Activated CD4-positive, alpha-beta T cell treated with anti-CD3 and anti-CD28 coated beads, Interleukin-2, amount 50 U/mL, for 24 hours (primary cell): ENCODE data around the gene RASSF7.

ENCODE experiments used
- DNase-seq, 2 donors: peaks; one replicate each; pipeline ENCODE4 v3.0.0-alpha.2; 2020; ENCODE audit warnings: low read depth in 1 of 2, low spot score in 1 of 2

The RASSF7 gene

DNA sequence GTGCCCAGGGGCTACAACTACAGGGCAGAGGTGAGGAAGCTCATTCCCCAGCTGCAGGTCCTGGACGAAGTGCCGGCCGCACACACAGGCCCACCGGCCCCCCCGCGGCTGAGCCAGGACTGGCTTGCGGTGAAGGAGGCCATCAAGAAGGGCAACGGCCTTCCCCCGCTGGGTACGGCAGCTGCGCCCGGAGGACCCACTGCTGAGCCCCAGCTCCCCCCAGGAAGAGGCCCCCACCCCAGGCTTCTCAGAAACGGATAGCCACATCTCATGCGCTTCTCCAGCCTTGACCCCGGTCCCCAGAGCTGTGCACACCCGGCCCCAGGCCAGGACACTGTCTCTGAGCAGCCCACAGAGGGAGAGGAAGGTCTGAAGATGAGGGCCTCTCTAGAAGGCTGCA is 9.6 kb upstream of the RASSF7 start:
- DNase-seq, result no peak

DNA sequence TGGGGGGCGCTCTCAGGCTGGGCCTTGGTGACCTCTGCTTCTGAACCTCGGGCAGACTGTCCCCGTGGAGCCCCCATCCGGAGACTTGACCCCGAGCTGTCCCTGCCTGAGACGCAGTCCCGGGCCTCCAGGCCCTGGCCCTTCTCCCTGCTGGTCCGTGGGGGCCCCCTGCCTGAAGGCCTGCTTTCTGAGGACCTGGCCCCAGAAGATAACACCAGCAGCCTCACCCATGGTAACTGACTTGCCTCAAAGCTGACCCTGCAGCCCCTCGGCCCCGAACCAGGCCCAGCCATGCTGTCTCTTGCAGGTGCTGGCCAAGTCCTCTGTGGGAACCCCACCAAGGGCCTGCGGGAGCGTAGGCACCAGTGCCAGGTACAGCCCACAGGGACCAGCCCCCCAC is 9.2 kb upstream of the RASSF7 start:
- DNase-seq, result no peak

DNA sequence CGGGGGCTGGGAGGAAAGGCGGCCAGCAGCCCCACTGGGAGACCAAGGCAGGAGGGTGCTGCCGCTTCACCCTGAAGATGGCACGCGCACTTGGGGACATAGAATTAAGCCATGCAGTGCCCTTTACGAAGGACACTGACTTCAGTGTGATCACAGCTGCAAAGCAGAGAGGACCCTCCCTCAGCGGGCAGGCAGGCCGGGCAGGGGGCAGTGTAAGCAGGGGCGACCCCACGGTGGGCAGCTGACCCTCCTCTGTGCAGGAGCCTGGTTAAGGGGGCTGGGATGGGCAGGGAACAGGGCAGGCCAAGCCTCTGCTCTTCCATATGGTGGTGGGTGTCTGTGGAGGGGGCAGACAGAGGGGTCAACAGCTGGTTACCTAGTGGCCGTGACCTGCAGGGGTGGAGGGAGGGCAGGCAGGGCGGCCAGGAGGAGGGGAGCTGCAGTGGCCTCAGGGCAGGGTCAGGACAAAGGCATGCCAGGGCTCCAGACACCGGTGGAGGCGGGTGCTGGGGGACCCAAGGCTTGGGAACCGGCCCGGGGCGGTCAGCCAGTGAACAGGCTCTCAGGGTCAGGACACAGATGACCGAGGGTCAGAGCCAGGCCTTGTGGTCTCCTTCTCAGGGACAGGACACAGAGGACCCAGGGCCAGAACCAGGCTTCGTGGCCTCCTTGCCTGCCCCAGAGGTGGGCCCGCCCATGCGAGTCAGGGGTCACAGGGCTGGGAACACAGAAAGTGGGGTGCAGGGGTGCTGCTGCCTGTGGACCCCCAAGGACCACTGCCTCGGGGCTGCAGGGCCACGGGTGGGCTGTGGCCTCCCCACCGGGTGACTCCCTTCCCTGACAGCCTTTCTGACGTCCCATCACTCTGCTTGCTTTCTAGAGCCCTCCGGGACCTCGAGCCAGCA is 7.4 kb upstream of the RASSF7 start:
- no peak for DNase-seq

DNA sequence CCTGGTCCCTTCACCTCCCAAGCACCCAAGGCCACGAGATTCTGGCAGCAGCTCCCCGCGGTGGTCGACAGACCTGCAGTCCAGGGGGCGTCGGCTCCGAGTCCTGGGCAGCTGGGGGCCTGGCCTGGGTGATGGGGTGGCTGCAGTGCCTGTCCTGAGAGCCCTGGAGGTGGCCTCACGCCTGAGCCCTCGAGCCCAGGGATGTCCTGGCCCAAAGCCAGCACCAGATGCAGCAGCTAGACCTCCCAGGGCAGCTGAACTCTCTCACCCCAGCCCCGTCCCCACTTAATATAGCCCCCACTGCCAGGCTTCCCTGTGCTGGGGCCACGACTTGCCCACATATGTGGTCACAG is 6.8 kb upstream of the RASSF7 start:
- no peak for DNase-seq

DNA sequence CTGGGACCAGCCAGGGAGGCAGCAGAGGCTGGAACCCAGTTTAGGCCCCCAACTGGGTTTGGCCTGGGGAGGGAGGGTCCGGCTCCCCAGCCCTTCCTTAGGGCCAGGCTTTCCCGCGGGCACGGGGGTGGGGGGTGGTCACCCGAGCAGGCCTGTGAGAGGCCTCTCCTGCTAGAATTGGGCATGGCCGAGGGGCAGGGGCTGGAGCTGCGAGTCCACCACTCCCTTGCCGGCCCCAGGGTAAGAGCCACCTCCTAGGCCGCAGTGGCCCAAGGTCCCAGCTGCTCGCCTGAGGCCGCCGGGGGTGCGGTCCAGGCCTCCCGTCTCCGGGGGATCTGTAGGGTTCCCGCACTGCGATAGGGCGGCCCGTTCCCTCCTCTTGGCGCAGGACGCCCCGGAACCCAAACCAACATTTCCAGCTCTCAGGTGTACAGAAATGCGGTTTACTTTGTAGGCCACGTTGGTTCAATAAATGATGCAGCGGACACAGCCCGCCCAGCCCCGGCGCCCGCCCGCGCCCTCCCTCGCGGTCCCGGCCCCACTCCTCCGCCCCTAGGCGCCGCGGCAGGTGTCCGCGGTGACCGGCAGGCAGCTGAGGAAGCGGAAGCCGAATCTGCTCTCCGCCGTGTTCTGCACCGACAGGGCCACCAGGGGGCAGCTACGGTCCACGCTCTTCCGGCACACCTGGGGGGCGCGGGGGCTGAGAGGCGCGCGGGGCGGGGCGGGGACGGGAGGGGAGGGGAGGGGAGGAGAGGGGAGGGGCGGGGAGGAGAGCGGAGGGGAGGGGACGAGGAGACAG is 6.1 kb upstream of the RASSF7 start:
- peak; percentile 57 to 58 for DNase-seq

DNA sequence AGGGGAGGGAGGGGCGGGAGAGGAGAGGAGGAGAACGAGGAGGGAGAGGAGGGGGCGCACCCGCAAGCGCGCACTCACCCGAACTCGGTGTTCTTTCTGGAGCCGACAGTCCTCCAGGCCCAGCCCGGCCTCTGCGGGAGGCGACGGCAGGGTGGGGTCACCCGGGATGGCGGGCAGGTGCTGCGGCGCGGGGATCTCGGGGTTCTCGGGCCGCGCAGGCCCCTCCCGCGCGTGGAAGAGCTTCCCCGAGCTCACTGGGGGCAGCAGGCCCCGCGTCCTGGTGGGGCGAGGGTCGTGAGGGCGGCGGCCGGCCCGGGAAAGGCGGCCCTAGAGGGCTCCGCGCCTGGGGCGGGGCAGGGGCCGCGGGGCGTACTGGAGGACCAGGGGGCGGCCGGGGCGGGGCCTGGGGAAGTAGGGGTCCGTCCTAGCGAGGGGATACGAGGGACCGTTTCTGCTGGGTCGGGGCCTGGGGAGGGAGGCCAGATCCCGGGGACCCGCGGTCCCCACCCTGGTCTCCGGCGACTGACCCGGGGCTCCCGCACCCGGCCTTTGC is 5.5 kb upstream of the RASSF7 start:
- no peak for DNase-seq

DNA sequence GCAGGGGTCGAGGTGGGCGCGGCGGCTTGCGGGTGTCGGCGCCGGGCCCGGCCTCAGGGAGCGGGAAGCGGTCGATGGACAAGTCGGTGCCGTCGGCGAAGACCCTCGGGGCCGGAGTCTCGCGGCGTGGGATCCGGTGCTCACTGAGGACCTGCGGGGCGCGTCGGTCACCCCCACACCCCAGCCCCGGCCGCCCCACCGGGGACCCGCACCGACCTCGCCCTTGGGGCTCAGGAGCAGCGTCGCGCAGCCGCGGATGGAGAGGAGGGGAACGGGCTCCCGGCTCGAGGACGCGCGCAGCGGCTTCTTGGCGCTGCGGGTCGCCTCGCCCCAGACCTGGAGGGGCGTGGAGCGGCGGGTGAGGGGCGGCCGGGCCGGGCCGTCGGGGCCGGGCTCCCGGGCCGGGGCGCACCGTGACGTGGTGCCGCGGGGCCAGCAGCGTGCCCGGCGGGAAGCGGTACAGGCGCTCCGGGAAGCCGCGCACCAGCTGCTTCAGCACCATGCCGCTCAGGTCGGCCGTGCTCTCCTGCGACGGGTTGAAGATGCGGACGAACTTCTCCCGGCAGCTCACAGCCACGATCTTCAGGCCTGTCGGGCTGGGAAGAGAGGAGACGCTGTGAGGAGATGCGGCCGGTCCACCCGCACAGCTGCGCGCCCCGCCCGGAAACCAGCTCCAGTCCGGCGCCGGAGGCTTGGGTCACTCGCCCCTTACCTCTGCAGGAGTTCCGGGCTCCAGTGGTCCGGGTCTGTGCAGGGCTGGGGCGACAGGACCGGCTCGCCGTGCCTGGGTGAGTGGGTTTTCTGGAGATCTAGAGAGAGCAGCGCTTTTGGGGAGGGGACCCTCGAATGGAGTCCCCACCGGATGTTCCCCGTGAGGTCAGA is 4.7 kb upstream of the RASSF7 start:
- no peak for DNase-seq

DNA sequence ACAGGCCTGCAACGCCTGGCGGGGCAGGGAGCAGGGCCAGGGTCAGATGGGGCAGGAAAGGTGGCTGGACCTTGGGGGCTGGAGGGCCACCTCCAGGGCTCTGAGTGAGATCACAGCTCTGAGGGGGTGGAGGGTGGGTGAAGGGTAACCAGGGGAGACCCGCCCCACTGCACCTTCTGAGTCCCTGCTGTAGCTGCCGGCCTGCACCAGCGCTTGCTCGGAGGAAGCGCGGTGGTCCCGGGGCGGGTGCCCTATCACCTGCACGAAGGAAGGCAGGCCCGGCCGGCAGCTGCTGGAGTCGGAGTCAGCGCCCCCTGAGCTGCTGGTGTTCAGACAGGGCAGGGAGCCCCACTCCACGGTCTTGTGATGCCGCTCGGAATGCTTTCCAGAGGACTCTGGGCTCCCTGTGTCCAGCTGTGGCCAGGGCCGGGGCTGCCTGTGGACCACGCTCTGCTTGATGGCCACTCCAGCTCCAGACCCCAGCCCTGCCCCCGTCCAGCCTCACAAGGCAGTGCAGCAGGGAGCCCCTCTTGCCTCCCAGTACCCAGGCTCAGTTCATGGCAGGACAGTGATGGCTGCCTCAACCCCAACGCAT is 4.0 kb upstream of the RASSF7 start:
- no peak for DNase-seq

DNA sequence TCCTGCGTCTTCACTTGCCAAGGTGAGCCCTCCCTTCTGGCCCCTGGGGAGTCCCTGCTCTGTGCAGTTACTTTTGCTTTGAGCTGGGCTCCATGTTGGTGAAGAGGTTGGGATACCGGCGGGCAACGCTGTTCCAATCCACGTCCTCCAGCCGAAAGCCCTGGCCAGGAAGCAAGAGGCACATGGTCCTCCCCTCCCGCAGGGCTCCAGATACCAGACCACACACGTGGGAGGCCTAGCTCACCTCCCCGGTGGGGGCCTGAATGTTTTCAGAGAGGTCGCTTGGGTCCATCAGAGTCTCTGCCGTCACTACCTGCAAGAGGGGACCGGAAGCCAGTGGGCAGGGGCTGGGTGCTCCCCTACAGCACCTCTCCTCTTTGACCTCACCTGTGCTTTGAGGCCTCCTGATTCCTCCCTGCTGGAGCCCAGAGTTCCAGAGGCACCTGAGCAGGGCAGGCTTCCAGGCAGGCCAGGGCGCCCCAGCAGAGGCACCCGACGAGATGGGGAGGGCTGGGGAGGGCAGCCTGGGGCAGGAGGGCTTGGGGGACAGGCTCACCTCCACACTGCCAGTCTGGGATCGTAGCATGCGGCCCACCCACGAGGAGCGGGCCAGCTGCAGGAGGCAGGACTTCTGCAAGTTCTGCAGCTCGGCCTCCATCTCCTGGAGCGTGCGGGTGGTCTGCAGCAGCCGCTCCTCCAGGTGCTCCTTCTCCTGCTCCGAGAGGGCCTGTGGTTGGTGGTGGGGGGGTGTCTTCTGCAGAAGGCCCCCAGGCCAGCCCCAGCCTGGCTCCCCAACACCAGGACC is 3.2 kb upstream of the RASSF7 start:
- DNase-seq, result no peak

DNA sequence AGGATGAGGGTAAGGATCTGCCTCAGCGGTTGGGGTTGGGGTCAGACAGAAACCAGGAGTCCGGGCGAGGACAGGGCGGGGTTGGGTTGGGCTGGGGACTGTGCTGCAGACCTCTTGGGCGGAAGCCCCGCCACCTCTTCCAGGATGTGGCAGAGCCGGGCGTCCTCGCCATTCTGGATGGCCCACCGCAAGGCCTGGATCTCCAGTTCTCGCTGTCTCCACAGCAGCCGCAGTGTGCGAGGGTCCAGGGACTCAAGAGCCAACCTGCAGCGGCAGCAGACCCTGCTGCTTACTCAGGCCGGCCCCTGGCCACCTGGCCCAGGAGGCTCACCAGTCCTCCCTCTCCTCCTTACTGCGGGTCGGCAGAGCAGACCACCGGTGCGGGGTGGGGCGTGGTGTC is 2.3 kb upstream of the RASSF7 start:
- no peak for DNase-seq

DNA sequence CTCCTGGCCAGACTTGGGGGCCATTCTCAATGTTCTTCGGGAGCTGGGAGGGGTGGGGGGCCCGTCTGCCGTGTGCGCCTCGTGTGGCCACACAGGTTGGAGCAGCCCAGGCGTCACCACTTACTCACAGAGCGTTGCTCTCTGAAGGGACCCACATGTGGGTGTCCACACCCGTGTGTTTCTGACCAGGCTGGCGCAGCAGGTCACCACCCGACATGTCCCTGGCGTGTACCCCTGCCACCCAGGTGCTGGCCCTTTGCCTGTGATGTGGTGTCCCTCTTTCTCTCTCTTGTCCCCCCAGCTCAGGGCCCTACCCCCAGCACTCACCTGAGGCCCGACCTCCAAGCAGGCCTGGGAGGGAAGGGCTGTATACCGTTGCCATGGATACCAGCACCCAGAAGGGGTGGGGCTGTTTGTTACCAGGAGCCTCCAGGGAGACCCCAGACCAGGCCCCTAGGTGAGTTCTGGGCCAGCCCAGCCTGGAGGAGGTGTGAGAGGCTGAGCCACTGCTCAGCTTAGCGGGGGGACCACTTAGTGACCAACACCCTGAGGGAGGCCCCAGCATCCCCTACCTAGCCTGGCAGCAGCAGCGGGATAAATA is 1.6 kb upstream of the RASSF7 start:
- no peak for DNase-seq

DNA sequence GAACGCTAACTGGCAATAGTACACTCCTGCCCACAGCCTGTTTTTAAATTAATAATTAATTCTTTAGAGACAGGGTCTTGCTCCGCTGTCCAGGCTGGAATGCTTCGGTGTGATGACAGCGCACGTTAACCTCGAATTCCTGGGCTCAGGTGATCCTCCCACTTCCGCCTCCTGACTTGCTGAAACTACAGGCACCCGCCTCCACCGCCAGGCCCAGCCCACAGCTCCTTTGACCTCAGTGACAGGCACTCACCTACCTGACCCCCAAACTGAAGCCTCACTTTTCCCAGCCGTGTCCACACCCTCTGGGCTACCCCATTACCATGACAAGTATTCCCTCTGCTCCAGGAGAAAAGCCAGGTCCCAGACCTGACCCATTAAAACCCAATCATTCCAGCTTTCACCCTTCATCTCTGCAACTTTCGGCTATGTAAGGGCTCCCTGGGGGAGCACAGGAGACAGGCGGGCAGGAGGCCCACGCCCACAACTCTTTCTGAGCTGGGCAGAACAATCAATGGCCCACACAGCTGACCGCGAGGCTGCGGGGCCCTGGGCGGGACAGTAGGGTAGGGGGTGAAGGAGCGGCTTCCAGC is 962 bp upstream of the RASSF7 start:
- DNase-seq, result no peak

DNA sequence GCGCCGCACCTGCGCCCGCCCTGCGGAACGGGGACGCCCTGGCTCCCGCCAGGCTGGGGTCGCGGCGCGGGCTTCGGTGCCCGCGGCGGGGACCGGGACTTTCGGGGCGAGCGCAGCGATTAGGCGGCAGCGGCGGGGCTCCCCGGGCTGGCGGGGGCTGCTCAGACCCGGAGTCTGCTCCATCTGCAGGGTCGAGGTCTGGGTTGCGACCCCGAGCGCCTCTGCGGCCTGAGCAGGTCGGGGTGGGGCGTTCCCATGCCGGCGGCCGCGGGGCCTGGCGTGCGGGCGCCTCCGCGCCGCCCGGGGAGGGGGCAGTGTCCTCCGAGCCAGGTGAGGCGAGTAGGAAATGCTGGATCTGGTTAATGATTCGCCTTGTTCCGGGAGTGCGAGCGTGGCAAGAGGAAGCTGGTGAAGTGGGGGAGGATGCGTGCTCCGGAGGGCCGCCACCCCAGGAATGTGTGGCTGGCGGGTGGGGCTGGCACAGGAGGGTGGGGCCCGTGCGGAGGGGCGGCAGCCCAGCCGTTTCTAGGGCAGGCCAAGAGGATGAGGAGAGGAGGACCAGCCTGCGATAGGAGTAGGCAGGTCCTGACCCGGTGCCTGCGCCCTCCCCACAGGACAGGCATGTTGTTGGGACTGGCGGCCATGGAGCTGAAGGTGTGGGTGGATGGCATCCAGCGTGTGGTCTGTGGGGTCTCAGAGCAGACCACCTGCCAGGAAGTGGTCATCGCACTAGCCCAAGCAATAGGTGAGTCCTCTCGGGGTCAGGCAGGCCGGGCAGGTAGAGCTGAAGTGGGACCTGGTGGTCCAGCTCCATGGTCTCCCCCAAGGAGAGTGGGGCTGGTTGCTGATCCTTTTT is 606 bp downstream of the RASSF7 start:
- no peak for DNase-seq

DNA sequence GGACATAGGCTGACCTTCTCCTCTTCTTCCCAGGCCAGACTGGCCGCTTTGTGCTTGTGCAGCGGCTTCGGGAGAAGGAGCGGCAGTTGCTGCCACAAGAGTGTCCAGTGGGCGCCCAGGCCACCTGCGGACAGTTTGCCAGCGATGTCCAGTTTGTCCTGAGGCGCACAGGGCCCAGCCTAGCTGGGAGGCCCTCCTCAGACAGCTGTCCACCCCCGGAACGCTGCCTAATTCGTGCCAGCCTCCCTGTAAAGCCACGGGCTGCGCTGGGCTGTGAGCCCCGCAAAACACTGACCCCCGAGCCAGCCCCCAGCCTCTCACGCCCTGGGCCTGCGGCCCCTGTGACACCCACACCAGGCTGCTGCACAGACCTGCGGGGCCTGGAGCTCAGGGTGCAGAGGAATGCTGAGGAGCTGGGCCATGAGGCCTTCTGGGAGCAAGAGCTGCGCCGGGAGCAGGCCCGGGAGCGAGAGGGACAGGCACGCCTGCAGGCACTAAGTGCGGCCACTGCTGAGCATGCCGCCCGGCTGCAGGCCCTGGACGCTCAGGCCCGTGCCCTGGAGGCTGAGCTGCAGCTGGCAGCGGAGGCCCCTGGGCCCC is 1.4 kb downstream of the RASSF7 start:
- DNase-seq, result no peak

DNA sequence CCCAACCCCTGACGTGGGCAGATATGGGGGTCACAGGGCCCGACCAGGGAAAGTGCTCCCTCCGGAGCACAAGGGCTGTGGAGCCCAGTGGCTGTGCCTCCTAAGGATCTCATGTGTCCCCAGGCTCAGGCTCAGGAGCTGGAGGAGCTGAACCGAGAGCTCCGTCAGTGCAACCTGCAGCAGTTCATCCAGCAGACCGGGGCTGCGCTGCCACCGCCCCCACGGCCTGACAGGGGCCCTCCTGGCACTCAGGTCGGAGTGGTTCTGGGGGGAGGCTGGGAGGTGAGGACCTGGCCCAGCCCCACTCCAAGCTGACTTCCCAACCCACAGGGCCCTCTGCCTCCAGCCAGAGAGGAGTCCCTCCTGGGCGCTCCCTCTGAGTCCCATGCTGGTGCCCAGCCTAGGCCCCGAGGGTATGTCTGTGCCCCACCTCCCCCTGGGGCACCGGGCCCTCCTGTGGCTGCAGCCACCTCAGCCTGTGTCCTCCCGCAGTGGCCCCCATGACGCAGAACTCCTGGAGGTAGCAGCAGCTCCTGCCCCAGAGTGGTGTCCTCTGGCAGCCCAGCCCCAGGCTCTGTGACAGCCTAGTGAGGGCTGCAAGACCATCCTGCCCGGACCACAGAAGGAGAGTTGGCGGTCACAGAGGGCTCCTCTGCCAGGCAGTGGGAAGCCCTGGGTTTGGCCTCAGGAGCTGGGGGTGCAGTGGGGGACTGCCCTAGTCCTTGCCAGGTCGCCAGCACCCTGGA is 2.5 kb downstream of the RASSF7 start:
- no peak for DNase-seq

DNA sequence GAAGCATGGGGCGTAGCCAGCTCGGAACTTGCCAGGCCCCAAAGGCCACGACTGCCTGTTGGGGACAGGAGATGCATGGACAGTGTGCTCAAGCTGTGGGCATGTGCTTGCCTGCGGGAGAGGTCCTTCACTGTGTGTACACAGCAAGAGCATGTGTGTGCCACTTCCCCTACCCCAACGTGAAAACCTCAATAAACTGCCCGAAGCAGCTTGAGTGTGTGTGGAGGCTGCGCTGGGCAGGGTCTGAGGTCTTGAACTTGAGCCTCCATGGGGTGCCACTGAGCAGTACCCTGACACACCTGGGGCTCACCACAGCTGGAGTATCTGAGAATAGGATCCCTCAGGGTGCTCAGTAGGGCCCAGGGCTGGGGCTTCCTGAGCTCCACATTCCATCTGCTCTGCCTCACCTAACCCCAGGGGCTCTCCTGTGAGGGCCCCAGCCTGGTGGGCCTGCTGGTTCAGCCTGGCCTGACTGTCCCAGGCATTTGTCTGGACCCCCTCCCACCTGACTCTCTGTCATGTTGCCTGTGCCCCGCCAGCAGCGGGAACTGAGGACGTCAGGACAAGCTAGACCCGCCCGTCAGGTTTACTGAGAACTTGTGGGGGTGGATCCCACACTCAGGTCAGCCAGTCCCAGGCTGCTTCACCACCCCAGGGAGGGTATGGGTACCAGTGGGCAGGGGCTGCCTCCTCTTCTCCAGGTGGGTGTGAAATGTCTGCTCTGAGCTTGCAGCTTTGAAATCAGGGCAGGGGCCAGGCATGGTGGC is 3.2 kb downstream of the RASSF7 start:
- no peak for DNase-seq
